ENCODE measurements around the gene PSME1. TPM values are rescaled to one million over a fixed set of nuclear protein-coding genes. Genes with fewer than 3 reads are reported as not detected.

Gene PSME1
- total and polyA plus RNA-seq, 2 of the 13 experiments (the other 11 are each of a cell fraction or from before 2014, with no cell fraction given), result 159 to 608 TPM

DNA sequence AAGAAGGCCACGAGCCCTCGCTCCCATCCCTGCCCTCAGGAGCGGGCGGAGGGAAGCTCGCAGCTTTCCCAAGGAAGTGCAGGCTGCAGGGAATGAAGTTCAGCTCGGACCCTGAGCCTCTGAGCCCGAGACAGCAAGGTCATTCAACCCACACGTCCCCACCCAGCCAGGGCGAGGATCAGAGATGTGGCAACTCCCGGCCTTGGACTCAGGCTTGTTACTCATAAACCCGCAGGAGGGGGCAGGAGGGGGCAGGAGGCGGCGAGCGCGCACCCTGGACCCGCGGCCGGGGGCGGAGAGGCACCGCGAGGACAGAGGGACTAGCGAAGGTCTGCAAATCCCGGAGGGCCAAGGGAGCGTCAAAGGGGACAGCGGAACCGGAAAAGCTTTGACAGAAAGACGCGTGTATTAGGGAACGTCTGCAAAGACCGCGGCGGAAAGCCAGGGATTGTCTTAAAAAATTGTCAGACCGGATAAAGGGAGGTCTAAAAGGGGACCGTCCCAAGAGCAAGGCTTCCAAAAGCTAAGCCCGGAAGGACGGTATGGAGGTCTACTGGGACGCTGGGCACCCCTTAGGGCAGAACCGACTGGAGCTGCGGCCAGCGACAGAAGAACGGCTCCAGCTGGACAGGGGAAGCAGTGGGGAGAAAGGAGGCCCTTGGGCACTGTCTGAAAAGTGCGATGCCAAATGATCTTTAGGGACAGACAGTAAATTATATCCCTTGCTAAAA, 22.0 kb upstream of the PSME1 start (continued):
- TF ChIP-seq CCDC6 (CRISPR knock-in tag; IDR thresholded peaks at IDR 0.05) (no peak), SNRNP70 (IDR thresholded peaks at IDR 0.05; ENCODE audit: low read depth, low read length) (no peak), KAT8 (CRISPR knock-in tag; IDR thresholded peaks at IDR 0.05) (peak; percentile 93), NFKBIZ (CRISPR knock-in tag; IDR thresholded peaks at IDR 0.05) (peak; percentile 93), ZNF468 (CRISPR knock-in tag; IDR thresholded peaks at IDR 0.05) (peak; percentile 93; the same call in 1 of the 2 replicates), TCF7 (IDR thresholded peaks at IDR 0.05; ENCODE audit: low read depth) (peak; percentile 57; the same call in 1 of the 2 replicates), PAF1 (CRISPR knock-in tag; IDR thresholded peaks at IDR 0.05) (no peak; the same call in none of the 2 replicates), ZNF205 (CRISPR knock-in tag; IDR thresholded peaks at IDR 0.05) (peak; percentile 98), ZNF367 (CRISPR knock-in tag; IDR thresholded peaks at IDR 0.05; ENCODE audit: borderline replicate concordance) (0 out of 2 replicates have a peak, but pooled peaks have one; percentile 81), ZNF101 (CRISPR knock-in tag; IDR thresholded peaks at IDR 0.05; ENCODE audit: borderline replicate concordance, low read depth) (0 out of 2 replicates have a peak, but pooled peaks have one; percentile 96), ZNF770 (CRISPR knock-in tag; IDR thresholded peaks at IDR 0.05) (peak; percentile 80), ZNF235 (CRISPR knock-in tag; IDR thresholded peaks at IDR 0.05; ENCODE audit: borderline replicate concordance) (no peak; the same call in 1 of the 2 replicates), ZNF776 (CRISPR knock-in tag; IDR thresholded peaks at IDR 0.05) (peak; percentile 89; the same call in 1 of the 2 replicates), KDM3A (CRISPR knock-in tag; IDR thresholded peaks at IDR 0.05; ENCODE audit: low read depth) (peak; percentile 100), PRPF4 (IDR thresholded peaks at IDR 0.05; ENCODE audit: low read depth, low read length, poor library complexity, severe bottlenecking) (peak; percentile 26), BORCS8-MEF2B (CRISPR knock-in tag; IDR thresholded peaks at IDR 0.05) (peak; percentile 99), ZNF143 (CRISPR knock-in tag; IDR thresholded peaks at IDR 0.05) (peak; percentile 71)
- TF ChIP-seq, protein P1, sequence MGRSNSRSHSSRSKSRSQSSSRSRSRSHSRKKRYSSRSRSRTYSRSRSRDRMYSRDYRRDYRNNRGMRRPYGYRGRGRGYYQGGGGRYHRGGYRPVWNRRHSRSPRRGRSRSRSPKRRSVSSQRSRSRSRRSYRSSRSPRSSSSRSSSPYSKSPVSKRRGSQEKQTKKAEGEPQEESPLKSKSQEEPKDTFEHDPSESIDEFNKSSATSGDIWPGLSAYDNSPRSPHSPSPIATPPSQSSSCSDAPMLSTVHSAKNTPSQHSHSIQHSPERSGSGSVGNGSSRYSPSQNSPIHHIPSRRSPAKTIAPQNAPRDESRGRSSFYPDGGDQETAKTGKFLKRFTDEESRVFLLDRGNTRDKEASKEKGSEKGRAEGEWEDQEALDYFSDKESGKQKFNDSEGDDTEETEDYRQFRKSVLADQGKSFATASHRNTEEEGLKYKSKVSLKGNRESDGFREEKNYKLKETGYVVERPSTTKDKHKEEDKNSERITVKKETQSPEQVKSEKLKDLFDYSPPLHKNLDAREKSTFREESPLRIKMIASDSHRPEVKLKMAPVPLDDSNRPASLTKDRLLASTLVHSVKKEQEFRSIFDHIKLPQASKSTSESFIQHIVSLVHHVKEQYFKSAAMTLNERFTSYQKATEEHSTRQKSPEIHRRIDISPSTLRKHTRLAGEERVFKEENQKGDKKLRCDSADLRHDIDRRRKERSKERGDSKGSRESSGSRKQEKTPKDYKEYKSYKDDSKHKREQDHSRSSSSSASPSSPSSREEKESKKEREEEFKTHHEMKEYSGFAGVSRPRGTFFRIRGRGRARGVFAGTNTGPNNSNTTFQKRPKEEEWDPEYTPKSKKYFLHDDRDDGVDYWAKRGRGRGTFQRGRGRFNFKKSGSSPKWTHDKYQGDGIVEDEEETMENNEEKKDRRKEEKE (IDR thresholded peaks at IDR 0.05), result no peak
- TF ChIP-seq, protein P2, sequence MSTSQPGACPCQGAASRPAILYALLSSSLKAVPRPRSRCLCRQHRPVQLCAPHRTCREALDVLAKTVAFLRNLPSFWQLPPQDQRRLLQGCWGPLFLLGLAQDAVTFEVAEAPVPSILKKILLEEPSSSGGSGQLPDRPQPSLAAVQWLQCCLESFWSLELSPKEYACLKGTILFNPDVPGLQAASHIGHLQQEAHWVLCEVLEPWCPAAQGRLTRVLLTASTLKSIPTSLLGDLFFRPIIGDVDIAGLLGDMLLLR (CRISPR knock-in tag; IDR thresholded peaks at IDR 0.05), result peak; percentile 94; the same call in 1 of the 2 replicates
- TF ChIP-seq, protein P3, sequence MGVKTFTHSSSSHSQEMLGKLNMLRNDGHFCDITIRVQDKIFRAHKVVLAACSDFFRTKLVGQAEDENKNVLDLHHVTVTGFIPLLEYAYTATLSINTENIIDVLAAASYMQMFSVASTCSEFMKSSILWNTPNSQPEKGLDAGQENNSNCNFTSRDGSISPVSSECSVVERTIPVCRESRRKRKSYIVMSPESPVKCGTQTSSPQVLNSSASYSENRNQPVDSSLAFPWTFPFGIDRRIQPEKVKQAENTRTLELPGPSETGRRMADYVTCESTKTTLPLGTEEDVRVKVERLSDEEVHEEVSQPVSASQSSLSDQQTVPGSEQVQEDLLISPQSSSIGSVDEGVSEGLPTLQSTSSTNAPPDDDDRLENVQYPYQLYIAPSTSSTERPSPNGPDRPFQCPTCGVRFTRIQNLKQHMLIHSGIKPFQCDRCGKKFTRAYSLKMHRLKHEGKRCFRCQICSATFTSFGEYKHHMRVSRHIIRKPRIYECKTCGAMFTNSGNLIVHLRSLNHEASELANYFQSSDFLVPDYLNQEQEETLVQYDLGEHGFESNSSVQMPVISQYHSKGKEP (CRISPR knock-in tag; IDR thresholded peaks at IDR 0.05), result peak; percentile 41; the same call in 1 of the 2 replicates

All from HepG2 (cell line).